Measurements from ENCODE around the gene SEBOX.

The SEBOX gene

DNA sequence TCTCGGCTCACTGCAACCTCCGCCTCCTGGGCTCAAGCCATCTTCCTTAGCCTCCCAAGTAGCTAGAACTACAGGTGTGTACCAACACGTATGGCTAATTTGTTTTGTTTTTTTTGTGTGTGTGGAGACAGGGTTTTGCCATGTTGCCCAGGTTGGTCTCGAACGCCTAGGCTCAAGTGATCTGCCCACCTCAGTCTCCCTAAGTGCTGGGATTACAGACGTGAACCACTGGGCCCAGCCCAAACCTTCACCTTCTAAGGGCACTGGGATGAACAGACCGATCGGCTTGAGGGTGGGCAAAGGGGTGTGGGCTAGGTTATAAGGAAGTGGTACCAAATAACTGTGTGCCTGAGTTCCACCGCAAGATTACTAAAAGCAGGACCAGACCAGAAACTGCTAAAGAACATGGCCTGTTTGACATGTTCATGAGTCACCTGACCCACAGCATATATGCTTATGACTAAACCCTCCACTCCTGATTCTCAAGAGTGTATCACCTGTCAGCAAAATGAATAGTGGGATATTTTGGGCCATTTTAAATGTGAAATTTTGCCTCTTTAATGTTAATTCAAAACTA is 37.9 kb downstream of the SEBOX start:
- Histone ChIP-seq H3K79me2 (ENCODE audit: insufficient read depth, low read length) (peaks cover 45% of the 10 kb centered on the region), H3F3A (ENCODE audit: low read depth) (no peaks in the 10 kb centered on the region; the same call in 1 of the 2 replicates), H3K9ac (ENCODE audit: low read depth, low read length, poor library complexity, severe bottlenecking) (no peak overlapping the region), H4K20me1 (ENCODE audit: insufficient read depth, low read length, poor library complexity, severe bottlenecking) (peaks cover 34% of the 10 kb centered on the region), H3K4me2 (ENCODE audit: low read depth, low read length, poor library complexity, severe bottlenecking) (no peak overlapping the region), H3K27me3 (ENCODE audit: insufficient read depth, low read length, poor library complexity, severe bottlenecking) (no peaks in the 10 kb centered on the region), H3K4me3 (ENCODE audit: low read length, poor library complexity, severe bottlenecking) (no peak overlapping the region), H3K9me2 (replicated peaks; ENCODE audit: low read depth, low read length) (no peaks in the 10 kb centered on the region), H3K9me3 (ENCODE audit: insufficient read depth, low read depth, low read length) (no peaks in the 10 kb centered on the region), H3K4me1 (ENCODE audit: insufficient read depth, low read length, poor library complexity, severe bottlenecking) (peaks cover 22% of the 10 kb centered on the region), H2AFZ (ENCODE audit: low read length) (no peak overlapping the region), H3K36me3 (ENCODE audit: insufficient read depth, low read length) (peaks cover 42% of the 10 kb centered on the region; the same call in 1 of the 2 replicates)
- TF ChIP-seq EZH2phosphoT487 (IDR thresholded peaks at IDR 0.05; ENCODE audit: borderline replicate concordance), result no peak
- TF ChIP-seq, protein P1, sequence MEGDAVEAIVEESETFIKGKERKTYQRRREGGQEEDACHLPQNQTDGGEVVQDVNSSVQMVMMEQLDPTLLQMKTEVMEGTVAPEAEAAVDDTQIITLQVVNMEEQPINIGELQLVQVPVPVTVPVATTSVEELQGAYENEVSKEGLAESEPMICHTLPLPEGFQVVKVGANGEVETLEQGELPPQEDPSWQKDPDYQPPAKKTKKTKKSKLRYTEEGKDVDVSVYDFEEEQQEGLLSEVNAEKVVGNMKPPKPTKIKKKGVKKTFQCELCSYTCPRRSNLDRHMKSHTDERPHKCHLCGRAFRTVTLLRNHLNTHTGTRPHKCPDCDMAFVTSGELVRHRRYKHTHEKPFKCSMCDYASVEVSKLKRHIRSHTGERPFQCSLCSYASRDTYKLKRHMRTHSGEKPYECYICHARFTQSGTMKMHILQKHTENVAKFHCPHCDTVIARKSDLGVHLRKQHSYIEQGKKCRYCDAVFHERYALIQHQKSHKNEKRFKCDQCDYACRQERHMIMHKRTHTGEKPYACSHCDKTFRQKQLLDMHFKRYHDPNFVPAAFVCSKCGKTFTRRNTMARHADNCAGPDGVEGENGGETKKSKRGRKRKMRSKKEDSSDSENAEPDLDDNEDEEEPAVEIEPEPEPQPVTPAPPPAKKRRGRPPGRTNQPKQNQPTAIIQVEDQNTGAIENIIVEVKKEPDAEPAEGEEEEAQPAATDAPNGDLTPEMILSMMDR (conservative IDR thresholded peaks at IDR 0.05; ENCODE audit: low read length), result no peak

DNA sequence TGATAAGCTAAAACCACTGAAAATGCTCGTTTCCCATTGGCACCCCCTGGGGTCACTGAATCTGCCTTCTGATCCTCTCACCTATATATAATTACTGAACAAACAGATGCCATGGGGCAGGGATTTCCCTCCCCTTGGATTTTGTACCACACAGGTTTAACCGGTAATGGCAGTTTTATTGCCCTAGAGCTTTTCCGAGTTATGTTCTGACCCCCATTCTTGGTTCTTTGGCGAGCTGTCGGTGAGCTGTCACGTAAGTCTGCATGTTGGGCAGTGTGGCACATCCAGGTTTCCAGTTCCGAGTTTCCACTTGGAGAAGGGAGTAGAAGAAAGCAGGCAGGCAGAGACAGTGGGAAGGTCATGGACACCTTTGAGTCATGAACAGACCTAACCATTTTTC is 38.9 kb downstream of the SEBOX start:
- peaks cover 55% of the 10 kb centered on the region for H3K79me2 ChIP-seq (ENCODE audit: insufficient read depth, low read length)
- H3K4me3 ChIP-seq (ENCODE audit: low read length, poor library complexity, severe bottlenecking), result no peak overlapping the region
- no peak overlapping the region for H3K9ac ChIP-seq (ENCODE audit: low read depth, low read length, poor library complexity, severe bottlenecking)
- peaks cover 44% of the 10 kb centered on the region for H4K20me1 ChIP-seq (ENCODE audit: insufficient read depth, low read length, poor library complexity, severe bottlenecking)
- H3K4me1 ChIP-seq (ENCODE audit: insufficient read depth, low read length, poor library complexity, severe bottlenecking), result peaks cover 32% of the 10 kb centered on the region
- peaks cover under 1% of the 10 kb centered on the region for H3F3A ChIP-seq (ENCODE audit: low read depth)
- H3K9me2 ChIP-seq (replicated peaks; ENCODE audit: low read depth, low read length), result no peaks in the 10 kb centered on the region
- H3K27me3 ChIP-seq (ENCODE audit: insufficient read depth, low read length, poor library complexity, severe bottlenecking), result no peaks in the 10 kb centered on the region
- H2AFZ ChIP-seq (ENCODE audit: low read length), result no peak overlapping the region
- no peaks in the 10 kb centered on the region for H3K9me3 ChIP-seq (ENCODE audit: insufficient read depth, low read depth, low read length)
- TF ChIP-seq, protein P1 (conservative IDR thresholded peaks at IDR 0.05; ENCODE audit: low read length), result no peak
- no peak for TF ChIP-seq EZH2phosphoT487 (IDR thresholded peaks at IDR 0.05; ENCODE audit: borderline replicate concordance)
- peaks cover 42% of the 10 kb centered on the region; the same call in 1 of the 2 replicates for H3K36me3 ChIP-seq (ENCODE audit: insufficient read depth, low read length)
- H3K4me2 ChIP-seq (ENCODE audit: low read depth, low read length, poor library complexity, severe bottlenecking), result peak overlapping the region; percentile 97

DNA sequence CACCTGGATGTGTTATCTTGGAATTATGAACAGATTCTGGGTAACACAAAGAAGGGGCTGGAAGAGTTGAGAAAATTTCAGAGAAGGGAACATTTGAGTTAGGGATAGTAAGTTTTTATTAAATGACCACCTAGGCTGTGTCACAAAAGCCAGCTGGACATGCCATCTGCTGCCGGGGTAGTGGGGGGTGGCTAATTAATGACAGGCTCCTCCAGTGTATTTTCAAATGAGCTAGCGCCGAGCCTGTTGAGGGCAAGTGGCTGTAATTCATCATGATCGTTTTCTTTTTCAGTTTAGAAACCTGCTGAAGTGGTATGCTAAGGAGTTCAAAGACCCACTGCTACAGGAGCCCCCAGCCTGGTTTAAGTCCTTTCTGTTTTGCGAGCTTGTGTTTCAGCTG is 39.8 kb downstream of the SEBOX start:
- H3F3A ChIP-seq (ENCODE audit: low read depth), result peaks cover 3% of the 10 kb centered on the region
- no peak for TF ChIP-seq EZH2phosphoT487 (IDR thresholded peaks at IDR 0.05; ENCODE audit: borderline replicate concordance)
- TF ChIP-seq, protein P1 (conservative IDR thresholded peaks at IDR 0.05; ENCODE audit: low read length), result no peak
- H3K79me2 ChIP-seq (ENCODE audit: insufficient read depth, low read length), result peaks cover 65% of the 10 kb centered on the region
- peak overlapping the region; percentile 97 for H3K4me2 ChIP-seq (ENCODE audit: low read depth, low read length, poor library complexity, severe bottlenecking)
- no peak overlapping the region for H2AFZ ChIP-seq (ENCODE audit: low read length)
- H4K20me1 ChIP-seq (ENCODE audit: insufficient read depth, low read length, poor library complexity, severe bottlenecking), result peaks cover 52% of the 10 kb centered on the region
- H3K4me3 ChIP-seq (ENCODE audit: low read length, poor library complexity, severe bottlenecking), result no peak overlapping the region
- H3K9ac ChIP-seq (ENCODE audit: low read depth, low read length, poor library complexity, severe bottlenecking), result peak overlapping the region; percentile 37
- peaks cover 41% of the 10 kb centered on the region for H3K4me1 ChIP-seq (ENCODE audit: insufficient read depth, low read length, poor library complexity, severe bottlenecking)
- no peaks in the 10 kb centered on the region for H3K9me3 ChIP-seq (ENCODE audit: insufficient read depth, low read depth, low read length)
- no peaks in the 10 kb centered on the region for H3K9me2 ChIP-seq (replicated peaks; ENCODE audit: low read depth, low read length)
- no peaks in the 10 kb centered on the region for H3K27me3 ChIP-seq (ENCODE audit: insufficient read depth, low read length, poor library complexity, severe bottlenecking)
- peaks cover 42% of the 10 kb centered on the region; the same call in 1 of the 2 replicates for H3K36me3 ChIP-seq (ENCODE audit: insufficient read depth, low read length)
